H1 (cell line): Measurements from ENCODE around the gene CCL1. TPM values are rescaled to one million over a fixed set of nuclear protein-coding genes. Genes with fewer than 3 reads are reported as not detected.
A peak's percentile ranks its signal among the peaks of the same experiment; 100 is the strongest.

Experiments used
- RAD21 ChIP-seq, 2 experiments: IDR thresholded peaks in 1 of 2; conservative IDR thresholded peaks in 1 of 2; 2 replicates each; pipeline ENCODE4 v1.6.1; 2011; ENCODE audit warnings: low read depth in 2 of 2, low read length in 2 of 2, improper control_type of control experiment in 1 of 2, inconsistent platforms in 1 of 2, mild to moderate bottlenecking in 1 of 2, moderate library complexity in 1 of 2
- SAP30 ChIP-seq: fragments of 300-600 bp; sonication (generic); IDR thresholded peaks from 2 replicates; pipeline ENCODE4 v1.7.1; 2012; ENCODE audit warnings: low read length, moderate library complexity, mild to moderate bottlenecking, inconsistent platforms; ENCODE audit not compliant: insufficient read depth, insufficient replicate concordance
- TCF12 ChIP-seq: IDR thresholded peaks from 2 replicates; pipeline ENCODE4 v1.6.1; 2011; ENCODE audit warnings: low read depth, mild to moderate bottlenecking, low read length
- polyA plus RNA-seq, 7 experiments: library from polyadenylated mRNA; depleted of rRNA in 3 of 7; stranded (reverse) in 5 of 7; unstranded in 2 of 7; fragments of >200 nt in 5 of 7; fragments of 200-250 nt in 2 of 7; gene quantifications; 1 replicate in 5 of 7; 2 replicates in 1 of 7; 4 replicates in 1 of 7; pipeline versions ENCODE4 v1.2.1 to v1.2.3, GENCODE V29; 2011 to 2013; ENCODE audit warnings: missing spikeins in 2 of 7, mixed read lengths in 2 of 7
- total RNA-seq: library from RNA; stranded (reverse); fragmentation: NEBNext Ultra II Directional; extraction: Animal tissue kit (Norgen Biotek cat#: 25700); gene quantifications from 2 replicates; pipeline ENCODE4 v1.2.1, GENCODE V29; 2021

Gene CCL1
- total and polyA plus RNA-seq, 2 of the 8 experiments (the other 6 are each of a cell fraction or from before 2014, with no cell fraction given), result not detected

DNA sequence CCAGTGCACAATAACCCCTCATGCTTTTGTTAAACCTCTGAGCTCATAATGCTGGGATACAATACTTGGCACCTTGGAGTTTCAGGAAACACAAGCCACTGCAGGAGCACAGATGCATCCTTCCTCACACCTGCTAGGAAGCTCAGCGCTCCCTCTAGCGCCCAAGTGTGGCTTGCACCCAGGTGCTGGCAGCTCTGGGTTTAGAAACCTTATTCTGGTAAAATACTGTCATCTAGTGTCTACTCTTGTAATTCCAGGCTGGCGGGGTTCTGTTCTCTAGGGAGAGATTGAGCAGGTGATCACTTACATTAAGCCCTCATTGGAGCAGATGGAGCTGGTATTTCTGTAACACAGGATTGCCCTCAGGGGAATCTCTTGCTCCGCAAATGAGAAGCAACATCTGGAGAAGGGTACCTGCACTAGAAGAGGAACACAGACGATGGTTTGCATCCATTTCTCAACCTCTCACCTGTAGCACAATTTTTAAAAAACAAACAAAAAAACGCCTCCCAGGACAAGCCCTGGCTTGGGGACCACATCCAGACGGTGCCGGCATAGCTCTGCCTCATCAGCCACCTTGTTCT lies 1.5 kb downstream of the CCL1 start (continued):
- TF ChIP-seq RAD21 (IDR thresholded peaks at IDR 0.05 in 1 of 2, conservative IDR thresholded peaks at IDR 0.05 in 1 of 2; ENCODE audit: low read depth in 2 of 2, low read length in 2 of 2) (peak; percentile 100), SAP30 (no peak), TCF12 (peak; percentile 72; the same call in 1 of the 2 replicates)
